ENCODE results near the gene CEBPB.
"Not testable (repeated sequence)": the region's sequence is repeated elsewhere in the genome, so short reads cannot be mapped to it uniquely, and the experiment has no call there.

The CEBPB gene

DNA sequence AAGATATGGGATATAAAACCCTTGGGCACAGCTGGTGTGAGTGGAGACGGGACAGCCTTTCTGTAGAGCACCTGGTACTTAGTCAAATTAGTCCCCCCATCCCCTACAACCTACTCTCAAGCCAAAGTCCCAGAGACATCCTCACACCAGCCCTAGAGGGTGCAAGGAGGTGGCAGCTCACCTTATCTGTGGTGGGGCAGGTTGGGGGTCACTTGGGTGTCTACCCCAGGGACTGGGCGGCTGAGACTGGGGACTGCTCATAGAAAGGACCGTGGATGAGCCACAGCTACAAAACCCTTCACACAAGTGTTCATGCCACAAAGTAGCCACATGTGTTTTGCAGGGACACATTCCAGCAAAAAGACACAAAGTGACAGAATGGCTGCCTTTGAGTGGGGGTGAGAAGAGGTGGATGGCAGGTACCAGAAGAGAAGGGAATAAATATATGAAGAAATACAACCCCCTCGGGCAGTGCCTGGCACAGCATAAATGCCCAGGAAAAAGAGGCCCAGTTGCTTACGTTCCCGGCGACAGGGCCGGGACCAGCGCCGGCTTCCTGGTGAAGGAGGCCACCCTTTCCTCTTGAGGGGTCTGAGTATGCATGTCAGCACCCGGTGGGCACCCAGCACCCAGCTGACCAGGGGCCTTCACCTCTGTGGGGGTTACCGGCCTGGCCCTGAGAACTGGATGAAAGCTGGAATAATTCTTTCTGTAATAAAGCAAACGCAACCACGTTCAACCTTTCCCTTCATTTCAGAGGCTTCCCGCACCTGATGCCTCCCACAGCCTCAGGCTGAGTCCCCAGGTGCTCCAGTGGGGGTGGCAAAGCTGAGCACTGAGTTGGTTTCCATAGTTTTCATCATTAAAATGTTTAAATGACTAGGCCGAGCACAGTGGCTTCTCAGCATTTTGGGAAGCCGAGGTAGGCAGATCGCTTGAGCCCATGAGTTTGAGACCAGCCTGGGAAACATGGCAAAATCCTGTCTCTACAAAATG, 14.4 kb upstream of the CEBPB start:
- H3K9ac ChIP-seq (ENCODE audit: low read length) = no peak overlapping the region
- H3K4me1 ChIP-seq (ENCODE audit: control insufficient read depth, insufficient read depth, low read length) = peaks cover 20% of the 10 kb centered on the region
- H3K4me3 ChIP-seq (ENCODE audit: low read length) = no peak overlapping the region
- H3K9me3 ChIP-seq (ENCODE audit: control insufficient read depth, low read length) = no peaks in the 10 kb centered on the region
- H3K36me3 ChIP-seq (ENCODE audit: control insufficient read depth, insufficient read depth, low read length) = no peaks in the 10 kb centered on the region
- H3K27me3 ChIP-seq (ENCODE audit: control insufficient read depth, insufficient read depth, low read length) = no peaks in the 10 kb centered on the region

DNA sequence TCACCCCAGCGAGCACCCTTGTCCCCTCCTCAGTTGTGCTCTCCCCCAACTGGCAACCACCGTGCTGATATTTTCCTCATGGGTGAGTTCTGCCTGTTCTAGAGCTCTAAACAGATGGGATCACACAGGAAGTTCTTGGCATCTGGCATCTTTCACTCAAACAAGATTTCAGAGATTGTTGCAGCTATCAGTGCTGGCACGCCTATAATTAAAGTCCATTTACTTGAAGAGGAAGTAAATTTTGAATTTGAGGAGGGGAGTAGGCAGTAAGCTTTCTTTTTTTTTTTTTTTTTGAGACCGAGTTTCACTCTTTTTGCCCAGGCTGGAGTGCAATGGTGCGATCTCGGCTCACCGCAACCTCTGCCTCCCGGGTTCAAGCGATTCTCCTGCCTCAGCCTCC, 12.0 kb upstream of the CEBPB start:
- not testable (repeated sequence) for H3K9ac ChIP-seq (ENCODE audit: low read length); H3K9me3 ChIP-seq (ENCODE audit: control insufficient read depth, low read length); H3K27me3 ChIP-seq (ENCODE audit: control insufficient read depth, insufficient read depth, low read length); H3K4me3 ChIP-seq (ENCODE audit: low read length); H3K4me1 ChIP-seq (ENCODE audit: control insufficient read depth, insufficient read depth, low read length); H3K36me3 ChIP-seq (ENCODE audit: control insufficient read depth, insufficient read depth, low read length)

DNA sequence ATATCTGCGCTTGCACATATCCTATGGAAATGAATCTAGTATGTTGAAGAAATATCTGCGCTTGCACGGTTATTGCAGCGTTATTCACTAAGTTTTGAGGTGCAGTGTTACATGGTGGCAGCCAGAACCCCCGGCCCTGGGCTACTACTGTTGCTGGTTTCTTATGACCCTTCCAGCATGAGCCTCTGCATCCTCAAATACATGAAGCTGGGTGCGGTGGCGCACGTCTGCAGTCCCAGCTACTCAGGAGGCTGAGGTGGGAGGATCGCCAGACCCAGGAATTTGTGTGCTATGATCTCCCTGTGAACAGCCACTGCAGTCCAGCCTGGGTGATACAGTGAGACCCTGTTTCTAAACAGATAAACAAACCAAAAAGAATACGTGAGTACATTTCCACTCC, 9.3 kb upstream of the CEBPB start:
- no peaks in the 10 kb centered on the region for H3K9me3 ChIP-seq (ENCODE audit: control insufficient read depth, low read length)
- H3K4me1 ChIP-seq (ENCODE audit: control insufficient read depth, insufficient read depth, low read length) = peaks cover 3% of the 10 kb centered on the region
- no peak overlapping the region for H3K4me3 ChIP-seq (ENCODE audit: low read length)
- no peak overlapping the region for H3K9ac ChIP-seq (ENCODE audit: low read length)
- peaks cover 8% of the 10 kb centered on the region for H3K27me3 ChIP-seq (ENCODE audit: control insufficient read depth, insufficient read depth, low read length)
- H3K36me3 ChIP-seq (ENCODE audit: control insufficient read depth, insufficient read depth, low read length) = no peaks in the 10 kb centered on the region

DNA sequence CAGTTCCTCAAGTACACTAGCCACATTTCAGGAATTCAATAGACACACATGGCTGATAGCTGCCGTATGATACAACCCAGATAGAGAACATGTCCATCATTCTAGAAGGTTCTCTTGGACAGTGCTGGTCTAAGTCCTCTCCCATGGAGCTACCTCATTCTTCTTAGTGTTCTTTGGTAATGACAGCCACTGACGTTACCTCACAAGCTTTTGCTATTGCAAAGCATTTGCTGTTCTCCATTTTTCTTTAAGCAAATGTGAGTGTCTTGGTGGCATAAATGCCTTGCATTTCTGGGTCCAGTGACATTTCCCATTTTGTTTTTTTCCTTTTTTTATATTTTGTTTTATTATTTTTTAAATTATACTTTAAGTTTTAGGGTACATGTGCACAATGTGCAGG, 8.3 kb upstream of the CEBPB start:
- Histone ChIP-seq H3K4me1 (ENCODE audit: control insufficient read depth, insufficient read depth, low read length) (peaks cover 3% of the 10 kb centered on the region), H3K4me3 (ENCODE audit: low read length) (no peak overlapping the region), H3K36me3 (ENCODE audit: control insufficient read depth, insufficient read depth, low read length) (no peaks in the 10 kb centered on the region), H3K27me3 (ENCODE audit: control insufficient read depth, insufficient read depth, low read length) (peaks cover 8% of the 10 kb centered on the region), H3K9me3 (ENCODE audit: control insufficient read depth, low read length) (no peaks in the 10 kb centered on the region), H3K9ac (ENCODE audit: low read length) (no peak overlapping the region)

DNA sequence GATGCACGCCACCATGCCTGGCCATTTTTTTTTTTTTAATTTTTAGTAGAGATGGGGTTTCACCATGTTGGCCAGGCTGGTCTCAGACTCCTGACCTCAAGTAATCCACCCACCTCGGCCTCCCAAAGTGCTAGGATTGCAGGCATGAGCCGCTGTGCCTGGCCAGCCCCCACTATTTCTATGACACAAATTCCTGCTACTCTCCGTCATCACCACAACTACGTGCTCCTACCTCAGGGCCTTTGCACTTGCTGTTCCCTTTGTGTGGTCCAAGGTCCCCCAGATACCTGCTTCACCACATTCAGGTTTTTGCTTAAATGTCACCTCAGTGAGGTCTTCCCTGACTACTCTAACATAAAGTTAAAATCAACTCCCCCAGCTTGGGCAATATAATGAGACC, 5.2 kb upstream of the CEBPB start:
- peaks cover 8% of the 10 kb centered on the region for H3K27me3 ChIP-seq (ENCODE audit: control insufficient read depth, insufficient read depth, low read length)
- peaks cover 6% of the 10 kb centered on the region for H3K4me1 ChIP-seq (ENCODE audit: control insufficient read depth, insufficient read depth, low read length)
- no peaks in the 10 kb centered on the region for H3K9me3 ChIP-seq (ENCODE audit: control insufficient read depth, low read length)
- no peaks in the 10 kb centered on the region for H3K36me3 ChIP-seq (ENCODE audit: control insufficient read depth, insufficient read depth, low read length)
- H3K9ac ChIP-seq (ENCODE audit: low read length) = no peak overlapping the region
- H3K4me3 ChIP-seq (ENCODE audit: low read length) = no peak overlapping the region

DNA sequence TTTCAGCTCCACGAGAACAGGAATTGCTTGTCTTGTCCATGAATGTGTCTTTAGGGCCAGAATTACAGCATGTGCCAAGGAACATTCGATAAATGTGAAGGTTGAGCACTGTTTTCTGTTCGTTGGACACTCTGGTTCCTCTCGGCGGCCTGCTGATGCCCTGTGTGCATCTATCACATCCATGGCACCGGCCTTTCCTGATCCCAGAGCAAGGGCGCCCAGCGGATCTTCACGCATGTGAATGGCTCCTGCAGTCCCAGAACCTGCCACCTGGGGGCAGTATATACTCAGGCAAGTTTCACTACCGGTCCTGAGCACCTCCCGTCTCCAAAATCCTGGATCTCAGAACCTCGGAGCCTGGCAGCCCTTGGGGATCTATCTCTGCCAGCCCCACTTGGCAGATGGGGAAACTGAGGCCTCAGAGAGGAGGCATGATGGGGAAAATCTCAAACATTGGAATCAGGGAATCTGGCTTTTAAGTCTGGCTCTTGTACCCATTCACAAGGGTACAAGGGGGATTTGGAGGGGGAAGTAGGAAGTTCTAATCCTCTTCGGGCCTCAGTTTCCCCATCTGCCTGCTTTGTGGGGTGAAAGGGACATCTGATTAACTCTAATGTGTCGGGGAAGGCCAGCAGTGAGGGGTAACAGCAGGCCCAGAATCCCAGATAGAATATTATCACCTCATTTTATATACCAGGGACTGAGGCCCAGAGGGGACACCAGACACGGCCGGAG, 4.3 kb upstream of the CEBPB start:
- Histone ChIP-seq H3K9me3 (ENCODE audit: control insufficient read depth, low read length) (no peaks in the 10 kb centered on the region), H3K36me3 (ENCODE audit: control insufficient read depth, insufficient read depth, low read length) (no peaks in the 10 kb centered on the region), H3K27me3 (ENCODE audit: control insufficient read depth, insufficient read depth, low read length) (peaks cover 8% of the 10 kb centered on the region), H3K4me3 (ENCODE audit: low read length) (no peak overlapping the region), H3K9ac (ENCODE audit: low read length) (no peak overlapping the region), H3K4me1 (ENCODE audit: control insufficient read depth, insufficient read depth, low read length) (peaks cover 6% of the 10 kb centered on the region)

DNA sequence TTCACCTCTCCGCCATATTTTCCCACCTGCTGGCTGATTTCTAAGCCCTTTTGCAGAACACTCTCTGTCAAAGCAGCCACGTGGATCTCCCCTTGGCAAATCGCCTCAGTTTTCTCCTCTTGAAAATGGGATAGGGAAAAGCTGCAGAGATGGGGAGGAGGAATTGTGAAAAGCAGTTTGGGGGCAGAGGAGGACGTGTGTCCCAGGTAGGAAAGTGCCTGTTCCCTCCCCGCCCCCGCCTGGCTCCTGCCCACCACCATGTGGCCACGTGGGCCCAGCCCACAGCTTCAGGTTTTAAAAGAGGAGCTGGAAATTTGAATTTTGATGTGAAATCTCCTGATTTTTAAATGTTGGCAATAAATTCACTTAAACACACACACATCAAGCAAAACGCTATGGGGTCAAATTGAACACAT, 3.6 kb upstream of the CEBPB start:
- Histone ChIP-seq H3K4me1 (ENCODE audit: control insufficient read depth, insufficient read depth, low read length) (peaks cover 6% of the 10 kb centered on the region), H3K4me3 (ENCODE audit: low read length) (no peak overlapping the region), H3K9ac (ENCODE audit: low read length) (no peak overlapping the region), H3K27me3 (ENCODE audit: control insufficient read depth, insufficient read depth, low read length) (peaks cover 8% of the 10 kb centered on the region), H3K9me3 (ENCODE audit: control insufficient read depth, low read length) (no peaks in the 10 kb centered on the region), H3K36me3 (ENCODE audit: control insufficient read depth, insufficient read depth, low read length) (no peaks in the 10 kb centered on the region)

DNA sequence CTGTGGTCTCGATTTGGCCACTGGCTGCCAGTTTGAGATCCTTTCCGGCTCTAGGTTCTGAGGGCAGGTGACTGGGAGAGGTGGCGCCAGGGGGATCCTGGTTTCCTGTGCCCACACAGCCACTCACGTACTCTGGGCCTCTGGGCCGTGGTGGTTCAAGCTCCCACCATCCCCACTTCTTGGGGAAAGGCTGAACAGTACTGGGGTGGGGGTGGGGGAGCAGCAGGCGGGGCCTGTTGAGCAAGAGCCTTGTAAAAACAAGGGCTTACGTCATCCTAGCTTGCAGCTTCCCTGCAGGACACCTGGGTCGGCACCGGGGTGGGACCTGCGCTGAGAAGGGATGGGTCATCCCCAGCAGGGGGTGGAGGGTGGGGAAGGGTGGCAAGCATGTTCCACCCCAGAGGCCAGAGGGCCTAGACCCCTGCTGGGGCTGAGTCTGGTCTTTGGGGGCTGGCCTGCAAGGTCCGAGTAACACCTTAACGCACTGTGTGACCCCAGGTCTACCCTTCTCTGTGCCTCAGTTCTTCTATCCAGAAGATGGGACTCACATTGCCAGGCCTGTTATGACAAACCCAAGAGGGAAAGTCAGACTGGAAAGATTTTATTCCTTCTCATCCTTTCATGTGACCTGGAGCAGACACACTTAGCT, 3.1 kb upstream of the CEBPB start:
- peaks cover 6% of the 10 kb centered on the region for H3K4me1 ChIP-seq (ENCODE audit: control insufficient read depth, insufficient read depth, low read length)
- H3K9me3 ChIP-seq (ENCODE audit: control insufficient read depth, low read length) = no peaks in the 10 kb centered on the region
- no peak overlapping the region for H3K9ac ChIP-seq (ENCODE audit: low read length)
- no peaks in the 10 kb centered on the region for H3K36me3 ChIP-seq (ENCODE audit: control insufficient read depth, insufficient read depth, low read length)
- no peak overlapping the region for H3K4me3 ChIP-seq (ENCODE audit: low read length)
- peaks cover 8% of the 10 kb centered on the region for H3K27me3 ChIP-seq (ENCODE audit: control insufficient read depth, insufficient read depth, low read length)

DNA sequence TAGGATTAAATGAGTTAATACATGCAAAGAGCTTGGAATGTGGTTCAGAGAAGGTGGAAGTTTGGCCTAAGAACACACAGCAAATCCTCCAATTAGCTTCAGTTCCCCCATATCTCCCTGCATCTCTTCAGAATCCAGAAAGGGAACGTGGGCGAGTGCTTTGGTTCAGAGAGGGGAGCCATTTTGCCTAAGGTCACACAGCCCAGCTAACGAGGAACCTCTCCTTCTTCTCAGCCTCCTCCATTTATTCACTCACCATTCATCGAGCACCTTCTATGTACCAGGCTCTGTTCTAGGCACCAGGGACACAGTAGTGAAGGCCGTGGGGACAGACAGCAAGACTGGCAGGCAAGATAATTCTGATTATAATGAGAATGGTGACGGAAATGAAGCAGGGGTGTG, 2.3 kb upstream of the CEBPB start:
- Histone ChIP-seq H3K9ac (ENCODE audit: low read length) (no peak overlapping the region), H3K9me3 (ENCODE audit: control insufficient read depth, low read length) (no peaks in the 10 kb centered on the region)

DNA sequence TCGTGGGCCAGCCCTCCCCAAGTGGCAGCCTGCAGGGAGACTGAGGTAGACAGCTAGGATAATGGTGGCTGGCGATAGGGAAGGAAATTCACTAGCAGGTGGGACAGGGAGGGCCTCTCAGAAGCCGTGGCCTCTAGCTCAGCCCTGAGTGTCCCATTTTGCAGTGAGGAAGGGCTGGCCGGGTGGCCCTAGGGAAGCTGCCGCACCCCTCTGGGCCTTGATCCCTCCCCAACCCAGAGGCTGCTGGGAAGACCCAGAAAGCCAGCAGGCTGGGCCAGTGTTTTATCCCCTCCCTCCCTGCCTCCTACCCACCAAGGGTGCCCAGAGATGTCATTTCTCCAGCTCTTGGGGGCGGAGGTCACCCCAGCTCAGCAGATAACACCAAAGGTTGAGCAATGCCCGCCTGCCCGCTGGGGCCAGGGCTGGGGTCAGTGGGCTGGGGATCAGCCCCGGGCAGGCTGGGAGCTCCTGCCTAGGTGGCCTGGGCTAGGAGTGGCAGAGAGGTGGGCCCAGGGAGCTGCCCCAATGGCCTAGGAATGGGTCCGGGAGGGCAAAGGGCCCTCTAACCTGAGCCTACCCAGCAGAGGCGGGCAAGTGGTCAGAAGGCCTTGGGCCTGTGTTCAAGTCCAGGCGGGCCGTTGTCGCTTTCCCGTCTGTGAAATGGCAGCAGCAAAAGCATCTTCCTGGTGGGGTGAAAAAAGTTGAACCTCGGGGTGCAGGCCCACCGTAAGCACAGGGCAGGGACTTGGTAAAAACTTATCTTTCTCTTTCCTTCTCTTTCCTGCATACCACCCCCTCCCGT, 1.6 kb upstream of the CEBPB start:
- Histone ChIP-seq H3K9me3 (ENCODE audit: control insufficient read depth, low read length) (no peaks in the 10 kb centered on the region), H3K4me1 (ENCODE audit: control insufficient read depth, insufficient read depth, low read length) (peaks cover 21% of the 10 kb centered on the region), H3K9ac (ENCODE audit: low read length) (no peak overlapping the region), H3K4me3 (ENCODE audit: low read length) (no peak overlapping the region), H3K36me3 (ENCODE audit: control insufficient read depth, insufficient read depth, low read length) (peaks cover 1% of the 10 kb centered on the region), H3K27me3 (ENCODE audit: control insufficient read depth, insufficient read depth, low read length) (peaks cover 8% of the 10 kb centered on the region)

More for the DNA sequence above, 2.3 kb upstream of the CEBPB start:
- H3K27me3 ChIP-seq (ENCODE audit: control insufficient read depth, insufficient read depth, low read length) = peaks cover 8% of the 10 kb centered on the region
- H3K4me3 ChIP-seq (ENCODE audit: low read length) = no peak overlapping the region
- peaks cover 13% of the 10 kb centered on the region for H3K4me1 ChIP-seq (ENCODE audit: control insufficient read depth, insufficient read depth, low read length)
- H3K36me3 ChIP-seq (ENCODE audit: control insufficient read depth, insufficient read depth, low read length) = no peaks in the 10 kb centered on the region

DNA sequence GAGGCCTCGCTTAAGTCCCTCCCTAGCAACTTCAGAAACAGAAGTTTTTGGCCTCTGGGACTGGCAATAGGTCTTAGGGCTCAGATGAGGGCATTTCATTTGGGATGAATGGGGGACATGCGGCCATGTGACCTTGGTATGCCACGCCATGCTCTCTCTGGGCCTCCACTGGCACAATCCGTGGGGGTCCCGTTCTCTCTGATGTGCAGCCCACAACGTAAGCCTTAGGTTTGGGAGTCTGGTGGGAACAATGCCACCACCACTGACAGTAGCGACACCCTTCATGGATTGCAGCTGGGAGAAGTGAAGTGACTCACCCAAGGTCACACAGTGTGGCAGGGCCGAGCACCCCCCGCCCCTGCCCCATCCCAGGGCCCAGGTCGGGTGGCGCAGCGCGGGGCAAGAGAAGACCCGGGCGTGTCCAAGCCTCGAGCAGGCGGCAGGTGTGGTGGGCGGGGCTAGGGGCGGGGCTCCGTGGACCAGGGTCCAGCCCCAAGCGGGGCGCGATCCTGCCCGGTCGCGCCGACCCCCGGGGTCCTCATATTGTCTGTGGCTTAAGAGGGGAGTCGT, 864 bp upstream of the CEBPB start:
- Histone ChIP-seq H3K9me3 (ENCODE audit: control insufficient read depth, low read length) (no peaks in the 10 kb centered on the region), H3K9ac (ENCODE audit: low read length) (peak overlapping the region; percentile 94), H3K27me3 (ENCODE audit: control insufficient read depth, insufficient read depth, low read length) (peaks cover 8% of the 10 kb centered on the region), H3K4me1 (ENCODE audit: control insufficient read depth, insufficient read depth, low read length) (peaks cover 28% of the 10 kb centered on the region), H3K4me3 (ENCODE audit: low read length) (peak overlapping the region; percentile 41), H3K36me3 (ENCODE audit: control insufficient read depth, insufficient read depth, low read length) (peaks cover 6% of the 10 kb centered on the region)

All from mucosa of stomach (tissue), 1 donor.